ENCODE measurements around the gene PRSS36. TPM values are rescaled to one million over a fixed set of nuclear protein-coding genes. Genes with fewer than 3 reads are reported as not detected.

Gene PRSS36
- polyA plus RNA-seq, 1 experiment, result 0.24 TPM

DNA sequence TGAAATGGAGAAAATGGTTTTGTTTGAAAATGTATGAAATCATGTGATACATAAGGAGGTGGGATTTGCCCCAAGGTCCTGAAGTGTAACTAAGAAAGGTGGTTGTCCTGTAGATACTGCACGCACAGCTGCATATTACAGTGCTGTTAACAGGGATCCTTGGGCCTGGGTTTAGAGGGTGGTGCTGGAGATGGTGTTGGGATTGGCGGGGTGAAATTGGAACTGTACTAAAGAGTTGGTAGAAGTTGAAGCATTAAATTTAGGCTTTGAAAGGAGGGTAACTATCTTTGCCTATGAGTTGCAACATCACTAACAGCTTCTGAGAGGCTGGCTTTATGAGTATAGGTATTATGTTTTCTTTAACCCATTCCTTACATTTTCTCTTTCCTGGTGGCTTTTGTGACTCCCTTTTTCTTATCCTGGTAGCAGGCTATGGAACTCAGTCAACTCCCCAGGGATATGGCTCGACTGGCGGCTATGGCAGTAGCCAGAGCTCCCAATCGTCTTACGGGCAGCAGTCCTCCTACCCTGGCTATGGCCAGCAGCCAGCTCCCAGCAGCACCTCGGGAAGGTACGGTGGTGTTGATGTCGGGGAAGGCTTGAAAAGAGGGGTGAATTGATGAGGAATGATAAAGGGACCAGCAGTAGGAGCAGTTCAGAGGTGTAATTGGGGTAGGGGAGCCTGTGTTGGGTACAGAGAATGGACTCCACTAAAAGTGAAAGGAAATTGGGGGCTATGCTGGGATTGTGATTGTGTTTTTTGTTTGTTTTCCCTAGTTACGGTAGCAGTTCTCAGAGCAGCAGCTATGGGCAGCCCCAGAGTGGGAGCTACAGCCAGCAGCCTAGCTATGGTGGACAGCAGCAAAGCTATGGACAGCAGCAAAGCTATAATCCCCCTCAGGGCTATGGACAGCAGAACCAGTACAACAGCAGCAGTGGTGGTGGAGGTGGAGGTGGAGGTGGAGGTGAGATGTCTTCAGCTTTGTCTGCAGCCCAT is 33.9 kb upstream of the PRSS36 start:
- ChIA-PET CTCF (interaction anchor here (0.6 to 1.7 kb wide), 3 partner anchors 42 to 268 kb away, joined by 3 to 10 read pairs (median 4); partner anchors contain the start of gene HSD3B7), POLR2A (interaction anchor here (0.7 to 1.6 kb wide), 7 partner anchors 12 to 304 kb away, joined by 3 to 9 read pairs (median 5); partner anchors contain the start of gene KAT8)
- H3K4me3 ChIP-seq (ENCODE audit: low read depth, low read length), result peak overlapping the region; percentile 29; the same call in 1 of the 2 replicates
- TF ChIP-seq, protein P1, sequence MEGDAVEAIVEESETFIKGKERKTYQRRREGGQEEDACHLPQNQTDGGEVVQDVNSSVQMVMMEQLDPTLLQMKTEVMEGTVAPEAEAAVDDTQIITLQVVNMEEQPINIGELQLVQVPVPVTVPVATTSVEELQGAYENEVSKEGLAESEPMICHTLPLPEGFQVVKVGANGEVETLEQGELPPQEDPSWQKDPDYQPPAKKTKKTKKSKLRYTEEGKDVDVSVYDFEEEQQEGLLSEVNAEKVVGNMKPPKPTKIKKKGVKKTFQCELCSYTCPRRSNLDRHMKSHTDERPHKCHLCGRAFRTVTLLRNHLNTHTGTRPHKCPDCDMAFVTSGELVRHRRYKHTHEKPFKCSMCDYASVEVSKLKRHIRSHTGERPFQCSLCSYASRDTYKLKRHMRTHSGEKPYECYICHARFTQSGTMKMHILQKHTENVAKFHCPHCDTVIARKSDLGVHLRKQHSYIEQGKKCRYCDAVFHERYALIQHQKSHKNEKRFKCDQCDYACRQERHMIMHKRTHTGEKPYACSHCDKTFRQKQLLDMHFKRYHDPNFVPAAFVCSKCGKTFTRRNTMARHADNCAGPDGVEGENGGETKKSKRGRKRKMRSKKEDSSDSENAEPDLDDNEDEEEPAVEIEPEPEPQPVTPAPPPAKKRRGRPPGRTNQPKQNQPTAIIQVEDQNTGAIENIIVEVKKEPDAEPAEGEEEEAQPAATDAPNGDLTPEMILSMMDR (IDR thresholded peaks at IDR 0.05; ENCODE audit: low read depth, low read length), result no peak
- no peak for DNase-seq (ENCODE audit: low read depth, low spot score)
- no peaks in the 10 kb centered on the region; the same call in 1 of the 2 replicates for H3K9me3 ChIP-seq (ENCODE audit: control insufficient read depth, insufficient read depth, low read length)
- no peaks in the 10 kb centered on the region for H3K27me3 ChIP-seq (ENCODE audit: control insufficient read depth, insufficient read depth, low read length)
- no peak overlapping the region for H3K27ac ChIP-seq (ENCODE audit: low read depth, low read length)

DNA sequence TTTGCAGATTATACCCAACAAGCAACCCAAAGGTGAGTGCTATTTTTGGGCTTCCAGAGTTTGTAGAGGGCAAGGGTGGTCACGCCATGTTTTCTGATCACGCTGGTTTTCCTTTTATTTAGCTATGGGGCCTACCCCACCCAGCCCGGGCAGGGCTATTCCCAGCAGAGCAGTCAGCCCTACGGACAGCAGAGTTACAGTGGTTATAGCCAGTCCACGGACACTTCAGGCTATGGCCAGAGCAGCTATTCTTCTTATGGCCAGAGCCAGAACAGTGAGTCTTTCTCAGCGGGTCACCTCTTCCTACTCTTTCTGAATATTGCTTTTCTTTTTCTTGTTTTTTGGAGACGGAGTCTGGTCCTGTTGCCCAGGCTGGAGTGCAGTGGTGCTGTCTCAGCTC is 32.5 kb upstream of the PRSS36 start:
- ChIA-PET CTCF (interaction anchor here (1.1 to 1.7 kb wide), 3 partner anchors 22 to 229 kb away, joined by 3 to 10 read pairs (median 3); no protein-coding TSS in a partner anchor), POLR2A (interaction anchor here (1.0 kb wide), 1 partner anchor 10 kb away, joined by 5 read pairs; no protein-coding TSS in a partner anchor)
- TF ChIP-seq, protein P1 (IDR thresholded peaks at IDR 0.05; ENCODE audit: low read depth, low read length), result no peak
- no peak for DNase-seq (ENCODE audit: low read depth, low spot score)
- H3K27ac ChIP-seq (ENCODE audit: low read depth, low read length), result no peak overlapping the region
- H3K27me3 ChIP-seq (ENCODE audit: control insufficient read depth, insufficient read depth, low read length), result no peaks in the 10 kb centered on the region
- H3K4me3 ChIP-seq (ENCODE audit: low read depth, low read length), result peak overlapping the region; percentile 95
- H3K9me3 ChIP-seq (ENCODE audit: control insufficient read depth, insufficient read depth, low read length), result no peaks in the 10 kb centered on the region; the same call in 1 of the 2 replicates

DNA sequence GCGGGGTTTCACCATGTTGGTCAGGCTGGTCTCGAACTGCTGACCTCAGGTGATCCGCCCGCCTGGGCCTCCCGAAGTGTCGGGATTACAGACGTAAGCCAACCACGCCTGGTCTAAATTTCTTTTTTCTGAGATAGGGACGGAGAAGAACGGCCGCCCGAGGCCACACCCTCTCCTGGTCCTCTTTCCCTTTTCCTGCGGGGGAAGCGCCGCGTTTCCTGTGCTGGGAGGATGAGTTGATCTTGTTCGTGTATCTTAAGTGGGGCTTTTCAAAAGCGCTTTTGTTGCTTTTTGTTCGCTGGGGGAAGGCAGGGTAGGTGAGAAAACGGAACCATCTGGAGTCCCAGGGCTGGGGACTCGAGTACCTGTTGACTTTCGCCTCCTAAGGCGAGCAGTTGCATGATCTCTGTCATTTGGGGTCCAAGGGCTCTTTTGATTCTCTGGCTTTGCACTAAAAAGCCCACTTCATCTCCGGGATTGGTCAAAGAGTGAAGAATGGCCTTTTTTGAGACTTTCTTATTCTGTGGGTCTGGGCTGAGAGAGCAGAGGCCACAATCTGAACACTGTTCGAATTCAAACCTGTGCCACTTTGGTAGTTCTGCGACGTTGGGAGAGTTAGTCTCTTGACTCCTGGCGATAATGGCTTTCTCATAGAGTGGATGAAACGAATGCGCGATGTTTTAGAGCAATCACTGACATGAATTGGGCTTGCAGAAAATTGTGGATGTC is 31.4 kb upstream of the PRSS36 start:
- Histone ChIP-seq H3K9me3 (ENCODE audit: control insufficient read depth, insufficient read depth, low read length) (no peaks in the 10 kb centered on the region; the same call in 1 of the 2 replicates), H3K27me3 (ENCODE audit: control insufficient read depth, insufficient read depth, low read length) (no peaks in the 10 kb centered on the region), H3K27ac (ENCODE audit: low read depth, low read length) (peak overlapping the region; percentile 91), H3K4me3 (ENCODE audit: low read depth, low read length) (peak overlapping the region; percentile 95)
- TF ChIP-seq, protein P1 (IDR thresholded peaks at IDR 0.05; ENCODE audit: low read depth, low read length), result no peak
- POLR2A ChIA-PET, result interaction anchor here (0.5 to 2.7 kb wide), 21 partner anchors 8 to 296 kb away, joined by 3 to 75 read pairs (median 11); partner anchors contain the start of genes ARMC5, HSD3B7, KAT8 and PYCARD
- no peak for DNase-seq (ENCODE audit: low read depth, low spot score)
- CTCF ChIA-PET, result no interaction called here

DNA sequence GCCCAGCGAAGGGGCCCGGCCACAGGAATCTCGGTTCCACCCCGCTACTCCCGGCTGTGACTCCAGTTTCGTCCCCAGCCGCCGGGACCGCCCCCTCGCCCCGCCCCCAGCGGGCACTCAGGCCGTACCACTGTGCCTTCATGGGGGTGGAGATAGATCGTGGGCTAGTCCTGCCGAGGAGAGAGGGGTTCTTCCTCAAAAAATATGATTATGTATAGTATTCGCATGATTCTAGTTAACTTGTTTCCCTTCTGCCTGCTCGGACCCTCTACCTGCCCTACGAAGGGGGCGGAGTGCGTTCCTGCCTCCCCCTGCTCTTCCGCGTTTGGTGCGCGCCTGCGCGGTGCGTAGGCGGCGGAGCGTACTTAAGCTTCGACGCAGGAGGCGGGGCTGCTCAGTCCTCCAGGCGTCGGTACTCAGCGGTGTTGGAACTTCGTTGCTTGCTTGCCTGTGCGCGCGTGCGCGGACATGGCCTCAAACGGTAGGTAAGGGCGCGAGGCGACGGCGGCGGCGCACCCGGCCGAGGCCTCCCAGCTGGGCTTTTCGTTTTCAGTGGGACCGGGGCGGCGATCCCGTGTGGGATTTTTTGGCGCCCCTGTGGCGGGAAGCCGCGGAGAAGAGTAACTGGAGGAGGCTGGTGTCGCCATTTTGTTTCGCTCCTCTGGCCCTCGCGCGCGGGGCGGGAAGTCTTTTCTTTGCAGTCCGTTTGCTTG is 30.0 kb upstream of the PRSS36 start, which contains the start of gene FUS:
FUS (plus strand) TSS at position 393 of the 713 bp plus-strand sequence; CDS start at position 469, 76 bp downstream.
- CTCF ChIA-PET, result interaction anchor here (1.7 kb wide), 1 partner anchor 38 kb away, joined by 7 read pairs; no protein-coding TSS in a partner anchor
- peak; percentile 85 for DNase-seq (ENCODE audit: low read depth, low spot score)
- Histone ChIP-seq H3K27me3 (ENCODE audit: control insufficient read depth, insufficient read depth, low read length) (no peaks in the 10 kb centered on the region), H3K9me3 (ENCODE audit: control insufficient read depth, insufficient read depth, low read length) (no peaks in the 10 kb centered on the region; the same call in 1 of the 2 replicates), H3K4me3 (ENCODE audit: low read depth, low read length) (peak within 1 kb of the TSS; percentile 95), H3K27ac (ENCODE audit: low read depth, low read length) (peak within 1 kb of the TSS; percentile 91)
- TF ChIP-seq, protein P1 (IDR thresholded peaks at IDR 0.05; ENCODE audit: low read depth, low read length), result no peak
- POLR2A ChIA-PET, result interaction anchor here (0.5 to 2.7 kb wide), 48 partner anchors 8 to 694 kb away, joined by 3 to 75 read pairs (median 6); partner anchors contain the start of genes ARMC5, HSD3B7, KAT8 and PYCARD

All from AG04450 (cell line).